ENCODE data around the gene C16orf92. TPM values are rescaled to one million over a fixed set of nuclear protein-coding genes. Genes with fewer than 3 reads are reported as not detected.

C16orf92 gene
- total RNA-seq, 1 experiment from 2014 or later = not detected

GRCh38 chr16:30018731-30019158, 4.3 kb upstream of the C16orf92 start (continued):
- no peak for TF ChIP-seq ERG (CRISPR knock-in tag; IDR thresholded peaks at IDR 0.05)
- no peak for TF ChIP-seq E2F5 (CRISPR knock-in tag; IDR thresholded peaks at IDR 0.05)
- no peak for TF ChIP-seq GABPB1 (CRISPR knock-in tag; IDR thresholded peaks at IDR 0.05)
- TF ChIP-seq NR3C1 (CRISPR knock-in tag; conservative IDR thresholded peaks at IDR 0.05; ENCODE audit: low read depth) = no peak
- TF ChIP-seq ZNF512 (CRISPR knock-in tag; IDR thresholded peaks at IDR 0.05; ENCODE audit: borderline replicate concordance) = no peak

DNA sequence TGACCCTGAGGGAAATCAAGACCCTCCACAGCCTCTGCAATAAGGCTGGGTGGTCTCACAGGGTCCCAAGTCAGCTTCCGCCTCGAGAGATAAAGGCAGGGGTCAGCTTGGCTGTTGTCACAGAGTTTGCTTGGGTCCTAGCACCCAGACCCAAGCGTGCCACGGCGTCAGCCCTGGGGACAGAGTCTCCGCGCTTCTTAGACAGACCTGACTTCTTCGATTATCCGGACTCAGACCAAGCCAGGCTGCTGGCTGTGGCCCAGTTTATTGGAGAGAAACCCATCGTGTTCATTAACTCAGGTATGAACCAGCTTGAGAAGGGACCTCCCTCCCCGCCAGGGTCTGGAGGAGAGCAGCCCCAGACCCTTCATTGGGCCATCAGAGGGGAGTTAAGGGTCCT, 588 bp downstream of the C16orf92 start:
- ChIA-PET POLR2A (interaction anchor here (0.6 kb wide), 1 partner anchor 8 kb away, joined by 3 read pairs; no protein-coding TSS in a partner anchor), CTCF (interaction anchor here (1.2 to 2.3 kb wide), 3 partner anchors 8 to 175 kb away, joined by 6 to 17 read pairs (median 6); partner anchors contain the start of gene TLCD3B)
- H3K27ac Mint-ChIP-seq = no peak overlapping the region

GRCh38 chr16:30024451-30024850, 1.5 kb downstream of the C16orf92 start:
- no peaks in the 10 kb centered on the region for H3K36me3 Mint-ChIP-seq
- no peak overlapping the region for H3K27ac Mint-ChIP-seq
- ChIA-PET CTCF (interaction anchor here (1.8 to 2.3 kb wide), 2 partner anchors 7 to 68 kb away, joined by 6 to 17 read pairs; partner anchors contain the start of gene TLCD3B), POLR2A (no interaction called here)
- no peak overlapping the region for H3K4me3 Mint-ChIP-seq
- ATAC-seq (no peak), DNase-seq (ENCODE audit: low spot score) (no peak)
- TF ChIP-seq FOXJ3 (CRISPR knock-in tag; IDR thresholded peaks at IDR 0.05; ENCODE audit: borderline replicate concordance) (no peak), ELF4 (CRISPR knock-in tag; IDR thresholded peaks at IDR 0.05; ENCODE audit: low read depth) (no peak), GABPB1 (CRISPR knock-in tag; IDR thresholded peaks at IDR 0.05) (no peak), TP53 (CRISPR knock-in tag; IDR thresholded peaks at IDR 0.05) (no peak), ATF2 (CRISPR knock-in tag; IDR thresholded peaks at IDR 0.05; ENCODE audit: borderline replicate concordance, low read depth) (no peak), HMGXB4 (CRISPR knock-in tag; IDR thresholded peaks at IDR 0.05) (no peak)
- no peaks in the 10 kb centered on the region for H3K27me3 Mint-ChIP-seq (ENCODE audit: low read depth)
- peaks cover 19% of the 10 kb centered on the region for H3K4me1 Mint-ChIP-seq
- H3K9me3 Mint-ChIP-seq = no peaks in the 10 kb centered on the region

More for the DNA sequence above, 588 bp downstream of the C16orf92 start:
- Mint-ChIP-seq H3K27me3 (ENCODE audit: low read depth) (no peaks in the 10 kb centered on the region), H3K9me3 (no peaks in the 10 kb centered on the region), H3K4me1 (peaks cover 12% of the 10 kb centered on the region), H3K4me3 (no peak overlapping the region), H3K36me3 (no peaks in the 10 kb centered on the region)
- no peak for TF ChIP-seq JUN (CRISPR knock-in tag; IDR thresholded peaks at IDR 0.05)
- no peak for TF ChIP-seq NFE2L1 (CRISPR knock-in tag; IDR thresholded peaks at IDR 0.05)
- no peak for ATAC-seq
- DNase-seq (ENCODE audit: low spot score) = no peak

DNA sequence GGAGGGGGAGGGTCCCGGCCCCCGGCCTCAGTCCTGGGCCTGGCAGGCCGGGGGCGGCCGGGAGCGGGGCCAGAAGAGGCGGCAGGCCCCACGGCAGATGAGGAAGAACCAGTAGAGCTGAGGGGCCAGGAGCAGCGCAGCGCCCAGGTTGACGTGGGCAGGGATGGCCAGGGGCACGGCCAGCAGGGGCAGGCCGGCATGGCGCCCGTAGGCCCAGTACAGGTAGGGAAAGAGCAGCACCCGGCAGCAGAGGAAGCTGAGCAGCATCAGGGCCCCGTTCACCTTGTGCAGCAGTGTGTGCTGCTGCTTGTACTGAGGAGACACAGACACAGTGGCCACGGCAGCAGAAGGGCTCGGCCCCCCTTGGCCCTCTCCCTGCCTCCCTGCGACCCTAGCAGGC, 2.2 kb downstream of the C16orf92 start:
- H3K4me3 Mint-ChIP-seq = no peak overlapping the region
- CTCF ChIA-PET = interaction anchor here (1.8 kb wide), 1 partner anchor 67 kb away, joined by 6 read pairs; no protein-coding TSS in a partner anchor
- peaks cover 26% of the 10 kb centered on the region for H3K4me1 Mint-ChIP-seq
- no peaks in the 10 kb centered on the region for H3K36me3 Mint-ChIP-seq
- POLR2A ChIA-PET = no interaction called here
- no peak for ATAC-seq
- no peak for DNase-seq (ENCODE audit: low spot score)
- H3K27me3 Mint-ChIP-seq (ENCODE audit: low read depth) = 0 out of 2 replicates have a peak, but pooled peaks cover 4% of the 10 kb centered on the region
- H3K27ac Mint-ChIP-seq = no peak overlapping the region
- no peaks in the 10 kb centered on the region for H3K9me3 Mint-ChIP-seq
- TF ChIP-seq NR2C2 (CRISPR knock-in tag; IDR thresholded peaks at IDR 0.05) = no peak
- no peak for TF ChIP-seq GRHL2 (CRISPR knock-in tag; IDR thresholded peaks at IDR 0.05; ENCODE audit: insufficient replicate concordance, severe bottlenecking)
- no peak for TF ChIP-seq ETV6 (CRISPR knock-in tag; IDR thresholded peaks at IDR 0.05)
- TF ChIP-seq IRF1 (CRISPR knock-in tag; IDR thresholded peaks at IDR 0.05) = no peak
- TF ChIP-seq HMGA2 (CRISPR knock-in tag; IDR thresholded peaks at IDR 0.05) = no peak
- no peak for TF ChIP-seq ATF1 (CRISPR knock-in tag; IDR thresholded peaks at IDR 0.05)
- no peak for TF ChIP-seq AR (CRISPR knock-in tag; IDR thresholded peaks at IDR 0.05)
